ENCODE data around the gene RIN1. TPM values are rescaled to one million over a fixed set of nuclear protein-coding genes. Genes with fewer than 3 reads are reported as not detected.

Gene RIN1
- total and polyA plus RNA-seq, 9 of the 15 experiments (the other 6 are each of a cell fraction or from before 2014, with no cell fraction given) = 0.01 to 1.2 (median 0.45) TPM; not detected in 1

GRCh38 chr11:66312549-66313320, 23.5 kb downstream of the RIN1 start (continued):
- peak; percentile 95 for TF ChIP-seq PRDM10 (IDR thresholded peaks at IDR 0.05; ENCODE audit: partially characterized antibody)
- no peak for TF ChIP-seq ARID2 (IDR thresholded peaks at IDR 0.05)
- no peak for TF ChIP-seq CHCHD3 (CRISPR knock-in tag; IDR thresholded peaks at IDR 0.05)
- no peak for TF ChIP-seq GTF3C2 (IDR thresholded peaks at IDR 0.05; ENCODE audit: borderline replicate concordance, extremely low read depth, insufficient read length)
- no peak for TF ChIP-seq KLF13 (tag; IDR thresholded peaks at IDR 0.05; ENCODE audit: borderline replicate concordance, low read depth)
- no peak for TF ChIP-seq ZFP1 (CRISPR knock-in tag; IDR thresholded peaks at IDR 0.05)
- no peak for TF ChIP-seq THAP12 (CRISPR knock-in tag; IDR thresholded peaks at IDR 0.05)
- no peak for TF ChIP-seq NCOR1 (IDR thresholded peaks at IDR 0.05)
- TF ChIP-seq SAFB (IDR thresholded peaks at IDR 0.05; ENCODE audit: borderline replicate concordance, low read depth, low read length) = no peak
- TF ChIP-seq POLR2G (IDR thresholded peaks at IDR 0.05; ENCODE audit: low read depth, low read length) = peak; percentile 67
- no peak for TF ChIP-seq GTF2B (IDR thresholded peaks at IDR 0.05; ENCODE audit: extremely low read depth, insufficient read length)
- no peak for TF ChIP-seq TCFL5 (CRISPR knock-in tag; conservative IDR thresholded peaks at IDR 0.05)

Measured in K562 (cell line).